Activated gamma-delta T cell (primary cell): ENCODE measurements around the gene B3GNT2.
"Not testable (repeated sequence)": the region's sequence is repeated elsewhere in the genome, so short reads cannot be mapped to it uniquely, and the experiment has no call there.

Experiments used
- DNase-seq: peaks from one replicate; lab custom pipeline; 2025; lab: John Stamatoyannopoulos, UW
- total RNA-seq, 2 donors: gene quantifications; one replicate each; lab custom pipeline; 2026; lab: John Stamatoyannopoulos, UW

Gene B3GNT2, protein sequence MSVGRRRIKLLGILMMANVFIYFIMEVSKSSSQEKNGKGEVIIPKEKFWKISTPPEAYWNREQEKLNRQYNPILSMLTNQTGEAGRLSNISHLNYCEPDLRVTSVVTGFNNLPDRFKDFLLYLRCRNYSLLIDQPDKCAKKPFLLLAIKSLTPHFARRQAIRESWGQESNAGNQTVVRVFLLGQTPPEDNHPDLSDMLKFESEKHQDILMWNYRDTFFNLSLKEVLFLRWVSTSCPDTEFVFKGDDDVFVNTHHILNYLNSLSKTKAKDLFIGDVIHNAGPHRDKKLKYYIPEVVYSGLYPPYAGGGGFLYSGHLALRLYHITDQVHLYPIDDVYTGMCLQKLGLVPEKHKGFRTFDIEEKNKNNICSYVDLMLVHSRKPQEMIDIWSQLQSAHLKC
- 108 to 122 reads per million in 2 donors for total RNA-seq

DNA sequence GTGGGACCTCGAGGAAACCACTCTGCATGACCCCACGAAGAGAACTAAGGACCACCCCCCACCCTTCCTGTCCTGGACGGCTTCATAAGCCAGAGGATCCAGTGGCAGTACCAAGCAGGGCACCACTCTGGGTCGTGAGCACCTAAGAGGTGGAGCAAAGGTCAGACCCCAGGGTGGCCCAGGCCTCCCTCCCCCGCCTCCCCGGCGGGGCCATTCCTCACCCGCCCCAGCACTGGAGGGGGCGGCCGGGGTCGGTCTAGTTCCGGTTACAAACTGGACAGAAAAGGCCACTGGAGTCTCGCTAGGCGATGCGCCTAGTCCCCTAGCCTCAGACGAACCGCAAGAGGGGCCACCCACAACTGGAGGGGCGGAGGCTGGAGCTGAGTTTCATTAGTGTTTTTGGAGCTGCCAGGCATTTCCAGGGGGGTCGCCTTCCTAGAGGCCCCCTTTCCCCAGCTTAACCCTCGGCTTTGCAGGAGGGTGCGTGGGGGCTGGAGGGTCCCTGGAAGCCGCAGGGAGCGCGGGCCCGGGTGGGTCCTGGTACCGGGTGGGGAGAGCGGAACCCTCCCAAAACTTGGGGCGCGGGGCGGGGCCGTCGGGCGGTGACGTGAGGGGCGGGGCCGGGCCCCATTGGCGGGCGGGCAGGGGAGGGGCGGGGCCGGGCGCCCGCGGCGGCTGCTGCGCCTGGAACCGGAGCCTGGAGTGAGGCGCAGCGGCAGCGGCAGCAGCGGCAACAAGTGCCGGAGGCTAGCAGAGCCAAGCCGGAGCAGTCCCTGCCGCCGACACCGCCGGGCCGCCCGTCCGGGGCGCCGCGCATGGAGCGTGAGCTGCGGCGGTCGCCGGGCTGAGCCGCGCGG lies at the start of gene B3GNT2:
Gene B3GNT2, plus strand, starts transcription at position 695 of the 857 bp plus-strand sequence. CDS start 26,106 bp downstream, outside the sequence.
- peak; percentile 79 for DNase-seq

DNA sequence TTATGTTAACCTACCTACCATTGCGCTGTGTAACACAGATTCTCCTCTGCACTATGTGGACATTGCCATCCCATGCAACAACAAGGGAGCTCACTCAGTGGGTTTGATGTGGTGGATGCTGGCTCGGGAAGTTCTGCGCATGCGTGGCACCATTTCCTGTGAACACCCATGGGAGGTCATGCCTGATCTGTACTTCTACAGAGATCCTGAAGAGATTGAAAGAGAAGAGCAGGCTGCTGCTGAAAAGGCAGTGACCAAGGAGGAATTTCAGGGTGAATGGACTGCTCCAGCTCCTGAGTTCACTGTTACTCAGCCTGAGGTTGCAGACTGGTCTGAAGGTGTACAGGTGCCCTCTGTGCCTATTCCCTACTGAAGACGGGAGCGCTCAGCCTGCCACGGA lies 49.1 kb upstream of the B3GNT2 start:
- not testable (repeated sequence) for DNase-seq

DNA sequence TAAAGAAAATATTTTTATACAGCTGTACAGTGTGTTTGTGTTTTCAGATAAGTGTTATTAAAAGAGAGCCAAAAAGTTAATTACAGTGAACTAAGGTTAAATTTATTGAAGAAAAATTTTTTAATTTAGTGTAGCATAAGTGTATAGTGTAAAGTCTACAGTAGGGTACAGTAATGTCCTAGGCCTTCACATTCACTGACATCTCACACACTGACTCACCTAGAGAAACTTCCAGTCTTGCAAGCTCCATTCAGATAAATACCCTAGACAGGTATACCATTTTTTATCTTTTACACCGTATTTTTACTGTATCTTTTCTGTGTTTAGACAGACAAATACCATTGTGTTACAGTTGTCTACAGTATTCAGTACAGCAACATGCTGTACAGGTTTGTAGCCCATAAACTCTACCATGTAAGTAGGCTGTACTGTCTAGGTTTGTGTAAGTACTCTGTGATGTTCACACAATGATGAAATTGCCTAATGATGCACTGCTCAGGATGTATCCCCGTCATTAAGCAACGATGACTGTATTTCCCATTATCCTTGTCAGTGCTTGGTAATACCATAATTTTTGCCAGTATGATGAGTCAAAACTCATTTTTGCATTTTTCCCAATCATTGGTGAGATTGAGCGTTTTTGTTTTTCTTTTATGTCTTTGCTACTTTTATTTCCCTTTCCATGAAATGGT lies 48.2 kb upstream of the B3GNT2 start:
- DNase-seq: no peak

DNA sequence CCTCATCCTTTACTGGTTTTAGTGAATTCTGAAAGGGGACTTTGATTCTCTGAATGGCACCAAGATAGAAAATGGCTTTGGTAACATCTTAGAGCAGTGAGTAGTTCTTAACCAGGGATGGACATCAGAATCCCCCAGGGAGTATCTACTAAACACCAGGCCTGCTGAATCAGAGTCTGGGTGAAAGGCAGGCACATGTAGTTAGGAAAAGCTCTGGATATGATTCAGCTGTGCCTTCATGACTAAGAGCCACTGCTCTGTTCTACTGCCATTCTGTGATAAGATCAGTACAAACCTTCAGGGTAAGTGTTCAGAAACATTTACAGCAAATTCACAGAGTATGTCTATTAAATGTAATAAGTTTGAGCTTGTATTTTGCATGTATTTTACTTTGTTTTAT lies 46.2 kb upstream of the B3GNT2 start:
- no peak for DNase-seq

DNA sequence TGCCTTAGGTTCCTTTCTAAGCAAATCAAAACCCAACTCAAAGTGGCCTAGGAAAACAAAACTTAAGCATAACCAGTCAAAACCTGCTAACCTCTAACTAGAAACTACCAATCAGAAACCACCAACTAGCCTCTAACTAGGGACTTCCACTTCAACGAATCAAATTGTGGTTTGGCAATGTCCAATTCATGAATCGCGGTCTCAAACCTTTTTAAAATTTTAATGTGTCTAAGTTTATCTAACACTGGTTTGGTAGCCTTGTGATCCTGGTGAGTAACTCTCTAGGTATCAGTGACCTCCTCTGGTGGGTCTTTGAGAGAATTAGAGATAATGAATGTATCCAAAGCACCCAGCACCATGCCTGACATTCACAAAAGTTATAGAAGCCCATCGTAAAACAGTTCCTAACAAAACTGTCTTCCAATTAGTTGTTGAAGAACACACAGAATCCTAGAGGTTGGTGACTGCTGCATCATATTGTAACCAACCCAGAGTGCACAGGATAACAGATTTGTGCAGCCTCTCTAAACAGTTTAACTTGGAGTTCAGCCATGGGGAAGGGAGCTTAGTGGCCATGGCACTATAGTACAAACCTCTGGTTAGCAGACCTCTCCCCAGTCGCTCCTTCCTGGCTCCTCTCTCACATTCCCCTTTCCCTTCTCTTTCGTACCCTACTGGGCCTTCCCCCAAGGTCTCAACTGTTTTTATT lies 45.2 kb upstream of the B3GNT2 start:
- DNase-seq: no peak

DNA sequence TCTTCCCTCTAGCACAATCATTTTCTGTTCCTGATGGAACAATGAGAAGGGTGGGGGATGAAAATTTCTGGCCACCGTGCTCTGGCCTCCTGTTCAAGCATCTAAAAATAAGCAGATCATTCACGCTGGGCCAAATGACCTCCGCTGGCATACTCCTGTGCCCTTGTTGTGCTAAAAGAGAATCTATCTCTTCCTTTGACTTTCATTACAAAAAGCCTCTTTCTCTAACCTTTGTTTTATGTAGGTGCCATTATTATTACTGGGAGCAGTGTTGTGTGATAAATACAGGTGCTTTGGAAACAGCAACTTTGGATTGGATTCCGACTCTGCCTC lies 44.6 kb upstream of the B3GNT2 start:
- no peak for DNase-seq

DNA sequence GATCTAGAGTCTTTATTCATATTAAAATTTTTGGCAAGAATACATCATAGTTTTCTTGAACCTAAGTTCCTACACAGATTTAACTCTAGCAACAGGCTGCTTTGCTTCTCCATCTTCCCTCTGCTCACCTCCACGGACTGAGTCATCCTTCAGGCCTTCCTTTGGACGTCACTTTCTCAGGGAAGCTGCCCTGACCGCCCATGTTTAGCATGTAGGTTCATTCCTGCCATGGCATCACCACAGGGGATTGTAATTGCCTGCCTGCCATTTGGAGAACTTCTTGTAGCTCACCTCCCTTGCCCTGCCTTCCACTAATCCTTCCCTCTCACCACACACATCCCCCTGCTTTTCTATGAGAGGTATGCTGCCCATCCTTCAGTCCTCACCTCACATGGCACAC lies 43.9 kb upstream of the B3GNT2 start:
- no peak for DNase-seq

DNA sequence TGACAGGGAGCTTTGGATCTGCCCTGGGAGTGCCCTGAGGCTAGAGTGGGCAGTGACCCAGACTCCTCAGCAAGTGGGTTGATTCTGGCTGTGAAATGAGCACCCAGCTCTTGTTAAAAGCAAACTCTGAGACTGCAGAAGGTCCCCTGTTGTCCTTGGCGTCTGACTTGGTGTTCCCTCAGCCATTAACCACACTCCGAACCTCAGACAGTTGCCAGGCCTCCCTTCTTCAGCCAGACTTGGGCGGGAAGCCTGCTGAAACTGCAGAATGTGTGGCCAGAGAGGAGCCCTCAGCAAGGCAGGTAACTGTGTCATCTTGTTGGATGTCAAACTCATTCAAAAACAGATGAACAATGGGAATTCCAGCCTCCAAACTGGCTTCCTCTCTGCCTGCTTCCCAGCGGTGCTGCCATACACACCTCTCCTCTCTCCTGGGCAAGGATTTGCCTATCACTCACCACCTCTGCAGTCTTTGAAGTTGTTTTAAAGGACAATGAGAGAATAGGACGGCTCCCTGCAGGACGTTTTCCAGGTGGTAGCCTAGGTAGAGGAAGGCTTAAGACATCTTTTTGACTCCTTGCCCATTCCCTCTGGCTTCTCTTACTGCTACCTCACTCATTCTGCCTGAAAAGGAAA lies 38.9 kb upstream of the B3GNT2 start:
- DNase-seq: no peak

DNA sequence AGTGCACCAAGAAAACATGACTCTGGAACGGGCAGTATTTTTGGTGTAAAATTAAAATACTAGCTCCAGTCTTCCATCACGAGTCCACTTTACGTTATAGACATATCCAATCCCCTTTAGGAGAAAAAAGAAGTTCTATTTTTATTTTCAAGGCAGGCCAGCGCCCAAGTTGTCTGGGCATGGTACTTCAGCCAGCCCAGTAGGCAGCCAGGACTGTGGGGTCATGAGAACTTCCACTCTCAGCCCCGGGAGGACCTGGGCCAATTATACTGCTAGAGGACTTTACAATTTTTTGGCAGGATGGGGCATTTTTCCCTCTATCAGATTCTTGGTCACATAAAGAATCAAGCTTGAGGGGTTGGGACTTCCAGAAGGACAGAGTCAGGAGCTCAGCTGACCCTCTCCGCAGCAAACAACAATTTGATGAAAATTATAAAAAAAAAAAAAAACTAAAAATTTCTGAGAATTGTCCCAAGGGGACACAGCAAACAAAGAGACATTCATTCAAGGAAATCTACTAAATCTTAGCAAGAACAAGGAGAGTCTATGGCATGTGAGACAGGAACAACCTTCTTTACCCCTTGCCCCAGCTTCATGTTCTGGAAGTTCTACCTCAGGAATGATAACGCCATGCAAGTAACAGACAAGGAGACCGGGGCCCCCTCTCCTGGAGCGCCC lies 37.3 kb upstream of the B3GNT2 start:
- no peak for DNase-seq

DNA sequence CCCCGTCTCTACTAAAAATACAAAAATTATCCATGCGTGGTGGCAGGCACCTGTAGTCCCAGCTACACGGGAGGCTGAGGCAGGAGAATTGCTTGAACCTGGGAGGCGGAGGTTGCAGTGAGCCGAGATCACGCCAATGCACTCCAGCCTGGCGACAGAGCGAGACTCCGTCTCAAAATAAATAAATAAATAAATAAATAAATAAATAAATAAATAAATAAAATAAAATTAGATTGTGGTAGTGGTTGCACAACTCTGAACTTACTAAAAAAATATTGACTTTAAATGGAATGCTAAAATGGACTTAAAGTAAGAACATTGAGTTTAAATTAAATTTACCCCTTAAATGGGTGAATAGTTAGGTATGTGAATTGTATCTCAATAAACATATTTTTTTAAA lies 35.2 kb upstream of the B3GNT2 start:
- not testable (repeated sequence) for DNase-seq

DNA sequence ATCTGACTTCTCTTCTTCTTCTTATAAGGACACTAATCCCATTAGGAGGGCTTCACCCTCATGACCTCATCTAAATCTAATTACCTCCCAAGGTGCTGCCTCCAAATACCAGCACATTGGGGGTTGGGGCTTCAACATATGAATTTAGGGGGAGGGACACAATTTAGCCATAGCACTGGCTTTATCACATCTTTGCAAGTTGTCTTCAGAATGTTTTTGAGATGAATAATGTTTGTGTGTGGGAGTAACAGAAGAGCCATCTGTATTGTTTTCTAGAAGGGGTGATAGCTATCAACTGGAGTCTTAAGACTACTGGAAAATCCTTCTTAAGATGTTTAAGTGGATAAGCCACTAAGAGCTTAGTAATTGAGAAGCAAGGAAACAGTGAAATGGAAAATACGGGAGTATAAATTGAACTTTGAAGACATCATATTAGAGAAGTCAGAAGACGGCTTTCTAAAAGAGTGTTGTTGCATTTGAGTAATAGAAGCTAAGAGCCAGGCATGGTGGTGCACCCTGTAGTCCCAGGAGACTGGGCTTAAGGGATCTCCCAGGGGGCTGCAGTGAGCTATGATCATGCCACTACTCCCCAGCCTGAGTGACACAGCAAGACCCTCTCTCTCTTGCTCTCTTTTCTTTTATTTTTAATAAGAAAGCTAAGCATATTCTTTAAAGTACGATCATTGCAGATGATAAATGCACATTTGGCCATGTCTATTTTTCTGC lies 32.6 kb upstream of the B3GNT2 start:
- DNase-seq: no peak

DNA sequence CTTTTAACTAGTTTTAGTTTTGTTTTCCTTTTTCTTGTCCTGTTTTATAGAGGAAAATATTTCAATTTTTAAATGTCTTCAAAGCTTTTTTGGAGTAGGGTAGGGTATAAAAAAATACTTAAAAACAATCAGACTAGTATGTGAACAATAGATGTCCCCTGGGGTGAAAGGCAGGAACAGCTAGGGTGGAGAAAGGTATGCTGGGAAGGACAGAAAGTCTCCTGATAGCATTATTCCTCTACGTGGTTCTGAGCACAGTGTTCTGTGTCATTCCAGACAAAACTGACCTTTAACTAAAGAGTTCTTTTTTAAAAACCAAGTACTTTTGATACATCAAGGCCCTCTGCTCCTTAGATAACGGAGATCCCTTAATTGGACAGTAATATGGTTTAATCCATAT lies 32.1 kb upstream of the B3GNT2 start:
- DNase-seq: no peak

DNA sequence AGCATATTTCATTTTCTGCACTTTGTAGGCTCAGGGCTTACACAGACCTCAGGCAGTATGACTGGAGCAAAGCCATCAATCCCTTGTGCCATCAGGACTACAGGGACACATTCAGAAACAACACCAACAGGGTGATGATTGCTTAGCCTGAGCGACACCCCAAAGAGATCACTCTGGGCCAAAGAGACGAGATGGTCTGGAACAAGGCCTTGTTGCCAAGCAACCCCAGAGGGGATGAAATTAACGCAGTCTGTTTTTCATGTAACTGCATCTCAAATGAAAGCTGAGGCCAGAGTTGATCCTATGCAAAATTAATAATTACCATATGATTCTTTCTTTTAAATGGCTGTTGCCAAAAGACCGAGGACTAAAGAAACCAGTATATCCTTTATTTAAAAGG lies 20.2 kb upstream of the B3GNT2 start:
- no peak for DNase-seq

DNA sequence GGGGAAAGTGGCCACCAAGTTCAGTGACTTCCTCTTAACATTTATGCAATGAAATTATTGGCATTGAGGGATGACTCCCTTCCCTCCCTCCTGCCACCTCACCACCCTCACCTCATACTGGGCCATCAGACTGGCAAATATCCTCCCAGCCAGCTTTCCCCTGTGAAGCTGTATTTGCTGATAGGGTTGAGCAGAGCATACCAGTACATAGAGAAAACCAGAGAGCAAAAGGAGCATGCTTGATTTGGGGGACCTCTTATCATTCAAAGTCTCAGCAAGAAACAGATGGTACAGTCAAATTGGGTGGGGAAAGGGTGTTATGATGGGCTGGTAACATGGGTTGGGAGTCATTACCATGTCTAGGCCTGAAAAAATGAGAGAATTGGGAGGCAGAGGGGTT lies 19.1 kb upstream of the B3GNT2 start:
- DNase-seq: no peak

DNA sequence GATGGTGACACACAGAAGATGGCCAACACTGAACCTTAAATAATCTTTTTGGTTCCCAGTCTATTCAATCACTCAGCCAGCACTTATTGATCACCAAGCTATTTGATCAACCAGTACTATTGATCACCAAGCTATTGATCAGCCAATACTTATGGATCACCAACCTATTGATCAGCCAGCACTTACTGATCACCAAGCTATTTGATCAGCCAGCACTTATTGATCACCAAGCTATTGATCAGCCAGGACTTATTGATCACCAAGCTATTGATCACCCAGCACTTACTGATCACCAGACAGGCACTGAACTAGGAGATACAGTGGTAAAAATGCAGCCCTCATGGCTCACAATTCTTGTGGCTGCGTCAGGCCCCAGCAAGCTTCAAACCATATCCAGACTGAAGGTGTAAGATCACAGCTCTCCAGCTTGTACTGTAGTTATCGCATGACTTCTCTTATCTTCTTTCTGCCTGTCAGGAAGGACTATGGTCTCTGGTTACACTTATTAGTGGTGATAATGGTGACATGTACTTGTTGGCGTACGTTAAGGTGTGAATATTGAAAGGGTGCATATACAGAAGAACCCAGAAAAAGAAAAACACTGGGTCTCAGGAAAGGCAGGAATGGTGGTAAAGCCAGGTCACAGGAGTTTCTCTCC lies 18.4 kb upstream of the B3GNT2 start:
- no peak for DNase-seq

DNA sequence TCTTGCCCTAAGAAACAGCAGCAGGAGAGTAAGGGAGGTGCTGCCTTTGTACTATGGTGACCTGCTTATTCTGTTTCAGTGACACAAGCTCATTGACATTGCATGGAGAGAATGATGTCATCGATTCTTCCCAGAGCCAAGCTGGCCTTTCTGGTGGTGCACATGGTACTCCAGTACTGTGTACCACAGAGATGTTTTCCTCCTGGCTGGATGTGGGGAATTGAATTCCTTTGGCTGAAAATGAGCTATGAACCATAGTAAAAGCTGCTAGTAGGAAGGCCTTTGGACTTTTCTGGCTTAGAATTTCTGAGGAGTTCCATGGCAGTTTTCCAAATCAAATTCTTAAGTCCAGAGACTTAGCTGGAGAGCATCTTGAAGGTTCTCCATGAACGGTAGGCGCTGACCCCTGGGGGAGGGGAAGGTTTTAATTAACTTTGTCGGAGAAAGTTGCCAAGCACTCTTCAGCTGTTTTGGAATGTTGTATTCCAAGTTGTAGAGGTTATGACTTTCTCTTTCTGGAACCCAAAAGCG lies 17.1 kb upstream of the B3GNT2 start:
- DNase-seq: no peak

DNA sequence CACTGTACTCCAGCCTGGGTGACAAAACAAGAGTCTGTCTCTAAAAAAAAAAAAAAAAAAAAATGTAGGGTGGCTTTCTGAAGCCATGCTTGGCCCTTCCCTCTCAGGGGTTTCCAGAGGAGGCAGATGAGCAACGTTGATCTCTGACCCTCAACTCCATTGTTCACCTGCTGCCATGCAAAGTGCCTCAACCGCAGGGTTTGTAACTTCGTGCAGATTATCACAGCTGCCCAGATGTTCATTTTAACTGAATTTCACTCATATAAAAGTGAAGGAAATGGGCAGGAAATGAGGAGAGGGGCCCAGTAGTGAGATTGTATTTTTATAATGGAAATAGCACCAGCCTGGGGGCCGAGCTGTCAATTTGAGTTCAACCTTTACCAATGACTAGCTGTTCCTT lies 14.9 kb upstream of the B3GNT2 start:
- DNase-seq: no peak

DNA sequence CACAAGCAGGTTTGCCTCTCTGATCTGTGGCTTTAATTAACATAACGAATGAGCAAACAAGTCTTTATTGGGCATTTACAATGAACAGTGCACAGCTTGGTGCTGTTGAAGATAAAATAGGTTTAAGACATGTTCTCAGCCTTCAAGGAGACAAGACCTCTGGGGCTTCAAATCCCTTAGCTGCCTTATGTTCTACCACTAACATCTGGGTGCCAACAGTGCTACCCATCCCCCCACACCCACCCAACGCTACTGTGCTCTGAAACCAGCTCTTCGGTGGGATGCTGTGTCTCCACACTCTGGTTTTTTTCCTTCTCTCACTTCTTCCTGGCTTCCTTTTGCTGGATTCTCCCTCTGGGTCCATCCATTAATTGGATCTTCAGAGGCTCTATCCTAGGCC lies 14.1 kb upstream of the B3GNT2 start:
- DNase-seq: no peak

DNA sequence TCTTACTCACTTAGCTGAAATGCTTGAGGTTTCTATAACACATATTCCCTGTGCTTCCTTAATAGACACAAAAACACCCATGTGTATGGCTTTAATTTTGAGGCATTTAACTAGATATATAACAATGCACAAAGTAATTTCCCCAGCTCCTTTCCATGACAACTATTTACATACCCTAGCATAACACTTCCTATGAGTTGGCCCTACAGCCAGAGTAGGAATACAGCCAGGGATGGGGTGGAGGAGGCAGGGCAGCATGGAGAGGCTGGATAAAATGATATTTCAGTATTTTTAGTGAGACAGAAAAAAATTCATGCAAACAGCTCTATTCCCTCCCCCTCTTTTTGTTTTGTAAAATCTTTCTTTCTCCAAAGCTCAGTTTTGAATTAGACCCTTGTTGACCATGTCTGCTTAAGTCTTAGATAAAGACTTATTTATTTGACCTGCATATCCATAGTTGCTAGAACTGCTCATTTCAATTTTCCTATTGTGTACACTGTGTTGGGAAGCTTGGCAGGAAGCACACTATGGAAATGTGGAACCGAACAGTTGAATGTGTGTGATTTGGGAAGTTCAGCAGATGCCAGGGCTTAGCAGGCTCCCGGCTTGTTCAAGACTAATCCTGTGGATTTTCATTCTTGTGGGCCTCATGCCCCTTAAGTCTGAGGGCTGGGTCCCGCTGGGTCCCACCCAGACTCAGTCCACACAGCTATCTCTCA lies 11.2 kb upstream of the B3GNT2 start:
- no peak for DNase-seq
